GM19468 (cell line): ENCODE measurements around the gene METTL23.
A peak's percentile ranks its signal among the peaks of the same experiment; 100 is the strongest.
"Not testable (repeated sequence)": the region's sequence is repeated elsewhere in the genome, so short reads cannot be mapped to it uniquely, and the experiment has no call there.

Experiments used
- ATAC-seq: cut with Tn5 transposase; IDR thresholded peaks from one replicate; pipeline ENCODE4 v1.9.1; 2021; ENCODE audit warnings: mild to moderate bottlenecking, moderate library complexity, moderate number of reproducible peaks; ENCODE audit not compliant: unreplicated experiment; ENCODE audit errors: extremely low read depth

The METTL23 gene

GRCh38 chr17:76732734-76733617 lies 6.3 kb downstream of the METTL23 start:
- ATAC-seq: no peak

- no peak for ATAC-seq
Measured at GRCh38 chr17:76733618-76733957, 6.9 kb downstream of the METTL23 start.

DNA sequence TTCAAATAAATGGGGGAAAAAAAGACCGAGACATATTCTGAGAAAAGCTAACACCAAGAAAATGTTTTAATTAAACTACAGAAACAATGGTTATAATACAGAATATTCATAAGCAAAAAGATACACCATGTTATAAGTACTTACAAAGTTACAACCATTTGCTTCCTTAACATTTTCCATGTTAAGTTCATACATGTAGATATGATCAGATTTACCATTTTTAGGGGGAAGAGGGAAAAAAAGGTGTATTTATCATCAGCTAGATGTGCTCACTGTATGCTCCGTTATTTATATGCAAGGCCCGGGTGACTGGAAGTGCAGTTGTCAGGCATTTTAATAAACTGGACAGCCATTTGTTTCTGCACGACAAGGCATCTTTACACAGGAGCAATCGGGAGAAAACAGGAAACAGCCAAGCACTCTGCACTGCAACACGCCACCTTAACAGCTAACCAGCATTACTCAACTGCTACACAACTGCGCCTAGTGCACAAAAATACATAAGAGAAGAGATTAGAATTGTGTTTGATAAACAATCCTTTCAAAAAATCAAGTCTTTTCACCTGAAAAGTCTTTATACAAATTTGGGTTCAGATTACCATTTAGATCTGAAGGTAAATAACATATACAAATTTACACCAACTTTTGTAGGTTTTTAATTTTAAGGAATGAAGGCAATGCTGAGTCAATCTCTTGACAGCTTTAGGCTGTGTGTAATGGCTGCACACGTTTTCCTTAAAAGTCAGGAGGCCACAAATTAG lies 7.6 kb downstream of the METTL23 start:
- ATAC-seq: no peak

DNA sequence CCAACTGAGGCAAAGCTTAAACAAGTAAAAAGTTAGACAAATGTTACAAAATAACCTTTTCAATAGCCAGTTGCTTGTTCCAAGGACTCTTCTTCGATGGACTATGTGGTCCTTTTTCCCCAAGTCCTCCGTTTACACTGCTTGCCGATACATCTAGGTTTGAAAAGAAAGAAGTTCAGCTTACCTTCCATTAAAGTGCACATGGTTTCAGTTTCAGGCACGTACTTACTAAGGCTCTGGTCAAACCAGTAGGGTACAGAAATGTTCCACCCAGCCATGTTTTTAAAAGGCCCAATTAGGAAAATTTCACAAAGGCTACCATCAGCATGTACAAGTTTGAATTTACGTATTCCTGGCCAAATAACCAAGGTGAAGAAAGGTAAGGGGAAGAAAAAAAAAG lies 8.4 kb downstream of the METTL23 start:
- no peak for ATAC-seq

DNA sequence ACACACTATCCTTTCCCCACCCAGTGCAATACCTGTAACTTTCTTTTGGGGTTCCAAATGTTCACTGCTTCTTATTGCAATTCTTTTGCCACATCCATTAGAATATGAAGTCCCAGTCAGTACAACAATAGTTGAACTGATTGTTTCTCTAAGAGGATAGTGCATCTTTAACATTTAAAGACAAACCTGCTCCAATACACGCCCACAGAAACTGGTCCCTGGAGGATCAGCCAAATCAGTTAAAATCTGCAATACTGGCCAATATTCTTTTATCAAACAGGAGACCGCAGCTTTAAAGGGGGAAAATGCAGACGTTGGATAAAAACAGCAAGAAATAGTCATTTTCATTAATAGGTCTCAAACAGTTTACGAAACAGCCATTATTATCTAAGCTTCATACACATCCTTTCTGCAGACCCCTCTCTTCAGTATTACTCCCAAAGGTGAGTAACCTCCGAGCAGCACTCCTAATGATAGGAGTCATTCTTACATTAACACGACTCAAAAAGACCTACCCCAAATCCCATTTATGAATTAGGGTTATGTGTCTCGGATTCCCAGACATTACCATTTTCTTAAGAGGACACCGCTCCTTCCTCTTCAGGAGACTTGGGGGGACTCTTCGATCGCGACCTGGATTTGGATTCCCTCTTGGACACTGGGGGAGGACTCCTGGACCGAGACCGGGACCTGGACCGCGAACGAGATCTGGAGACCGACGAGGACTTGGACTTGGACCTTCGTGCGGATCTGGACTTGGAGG lies 9.1 kb downstream of the METTL23 start:
- no peak for ATAC-seq

GRCh38 chr17:76736349-76737081 lies 9.9 kb downstream of the METTL23 start:
- ATAC-seq: no peak

- ATAC-seq: peak; percentile 62
Measured at GRCh38 chr17:76737082-76737675, 10.5 kb downstream of the METTL23 start, which contains the start of gene SRSF2. SRSF2 (minus strand) TSS chr17:76737331; CDS start chr17:76737160, 171 bp downstream.

GRCh38 chr17:76737676-76738467 lies 11.2 kb downstream of the METTL23 start, which contains the start of gene MFSD11:
MFSD11 (plus strand) TSS chr17:76738119; CDS start chr17:76738353, 234 bp downstream.
- ATAC-seq: peak; percentile 35

- no peak for ATAC-seq
Measured at GRCh38 chr17:76738468-76738850, 11.8 kb downstream of the METTL23 start.

GRCh38 chr17:76739568-76740115 lies 13.0 kb downstream of the METTL23 start:
- ATAC-seq: not testable (repeated sequence)

- ATAC-seq: no peak
Measured at GRCh38 chr17:76740329-76741118, 13.9 kb downstream of the METTL23 start.

- ATAC-seq: no peak
Measured at GRCh38 chr17:76742958-76743357, 16.3 kb downstream of the METTL23 start.

DNA sequence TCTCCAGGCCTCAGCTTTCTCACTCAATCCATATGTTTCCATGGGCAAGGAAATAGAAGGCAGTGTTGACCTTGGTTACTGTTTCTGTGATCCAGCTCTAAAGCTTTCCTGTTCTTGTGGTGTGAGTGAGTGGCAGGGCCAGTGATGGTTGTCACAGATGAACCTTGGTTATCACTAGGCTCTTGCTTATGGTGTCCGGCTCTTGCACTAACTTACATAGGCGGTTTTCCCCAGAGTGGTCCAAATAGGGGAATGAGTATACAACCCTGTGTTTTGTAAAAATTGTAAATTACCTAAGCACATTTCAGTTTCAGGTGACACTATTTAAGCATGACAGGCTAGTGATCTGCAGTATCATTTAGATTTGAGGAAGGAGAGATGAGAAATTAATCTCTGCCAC lies 18.1 kb downstream of the METTL23 start:
- ATAC-seq: no peak

DNA sequence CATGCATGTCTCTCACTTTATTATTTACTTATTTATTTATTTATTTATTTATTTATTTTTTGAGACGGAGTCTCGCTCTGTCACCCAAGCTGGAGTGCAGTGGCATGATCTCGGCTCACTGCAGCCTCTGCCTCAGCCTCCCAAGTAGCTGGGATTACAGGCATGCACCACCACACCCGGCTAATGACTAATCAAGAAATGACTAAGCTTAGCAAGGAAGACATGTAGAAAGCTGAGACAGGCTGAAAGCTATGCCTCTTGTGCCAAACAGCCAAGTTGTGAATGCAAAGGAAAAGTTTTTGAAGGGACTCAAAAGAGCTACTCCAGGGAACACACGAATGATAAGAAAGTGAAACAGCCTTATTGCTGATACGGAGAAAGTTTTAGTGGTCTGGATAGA lies 19.1 kb downstream of the METTL23 start:
- not testable (repeated sequence) for ATAC-seq

DNA sequence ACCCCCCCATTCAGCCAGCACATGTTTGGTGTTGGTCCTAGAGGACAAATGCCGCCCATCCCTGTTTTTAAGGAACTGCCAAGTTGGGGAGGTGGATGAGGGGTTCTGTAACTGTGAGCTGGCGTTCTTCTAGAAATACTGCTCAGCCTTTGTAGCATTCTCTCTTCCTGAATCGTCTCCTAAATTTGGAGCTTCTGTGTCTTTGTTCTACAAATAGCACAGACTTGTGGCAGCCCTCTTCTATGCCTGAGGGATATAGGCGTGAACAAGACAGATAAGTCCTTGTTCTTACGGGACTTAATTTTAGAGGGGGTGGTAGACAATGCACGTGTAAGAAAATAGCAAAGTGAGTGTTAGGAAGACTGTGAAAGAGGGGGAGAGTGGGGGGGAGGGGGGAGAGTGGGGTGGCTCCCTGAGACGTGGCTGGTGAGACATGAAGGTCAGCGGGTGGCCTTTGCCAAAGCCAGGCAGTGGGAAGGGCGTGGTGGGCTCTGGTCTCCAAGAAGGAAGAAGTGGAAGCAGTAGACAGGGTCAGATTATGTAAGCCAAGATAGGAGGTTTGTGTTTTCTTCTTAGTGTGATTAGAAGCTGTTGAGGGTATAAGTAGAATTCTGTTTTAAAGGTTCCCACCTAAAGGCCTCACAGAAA lies 21.2 kb downstream of the METTL23 start:
- ATAC-seq: no peak

DNA sequence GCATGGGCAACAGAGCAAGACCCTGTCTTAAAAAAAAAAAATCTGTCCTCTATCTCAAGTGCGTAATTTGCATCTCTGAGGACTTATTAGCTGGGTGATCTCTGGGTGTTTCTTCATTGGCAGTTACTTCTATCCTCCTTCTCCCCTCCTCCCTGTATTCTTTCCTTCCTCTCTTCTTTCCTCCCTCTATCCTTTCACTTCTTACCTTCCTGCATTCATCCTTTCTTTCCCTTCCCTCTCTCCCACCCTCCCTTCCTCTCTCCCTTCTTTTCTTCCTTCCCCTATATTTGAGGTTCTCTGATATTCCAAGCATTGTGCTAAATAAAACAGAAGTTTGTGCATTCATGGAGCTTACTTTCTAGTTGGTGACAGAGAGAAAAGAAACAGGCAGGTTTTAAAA lies 22.0 kb downstream of the METTL23 start:
- ATAC-seq: no peak

- ATAC-seq: no peak
Measured at GRCh38 chr17:76751416-76751993, 24.9 kb downstream of the METTL23 start.
